Glutamatergic neuron (in vitro differentiated cells): ENCODE measurements around the gene KIAA1210. TPM values are rescaled to one million over a fixed set of nuclear protein-coding genes. Genes with fewer than 3 reads are reported as not detected.

Source experiments
- DNase-seq: peaks from one replicate; pipeline ENCODE4 v3.0.0; 2022
- H3K27ac Mint-ChIP-seq: one replicate; pipeline ENCODE4 v1.8.0; 2020; ENCODE audit warnings: mild to moderate bottlenecking, mixed read lengths, inconsistent platforms; ENCODE audit not compliant: unreplicated experiment
- H3K27me3 Mint-ChIP-seq: one replicate; pipeline ENCODE4 v1.8.0; 2020; ENCODE audit warnings: mild to moderate bottlenecking, moderate library complexity, mixed read lengths, inconsistent platforms; ENCODE audit not compliant: unreplicated experiment
- H3K36me3 Mint-ChIP-seq: one replicate; pipeline ENCODE4 v1.8.0; 2020; ENCODE audit warnings: mild to moderate bottlenecking, mixed read lengths, inconsistent platforms; ENCODE audit not compliant: unreplicated experiment
- H3K4me1 Mint-ChIP-seq: one replicate; pipeline ENCODE4 v1.8.0; 2020; ENCODE audit warnings: mild to moderate bottlenecking, low read depth, mixed read lengths, inconsistent platforms; ENCODE audit not compliant: unreplicated experiment
- H3K4me3 Mint-ChIP-seq: one replicate; pipeline ENCODE4 v1.8.0; 2020; ENCODE audit warnings: mild to moderate bottlenecking, mixed read lengths, inconsistent platforms; ENCODE audit not compliant: unreplicated experiment
- H3K9me3 Mint-ChIP-seq: one replicate; pipeline ENCODE4 v1.8.0; 2020; ENCODE audit warnings: mild to moderate bottlenecking, moderate library complexity, mixed read lengths, inconsistent platforms; ENCODE audit not compliant: unreplicated experiment
- CTCF ChIP-seq: fragments of 200-600 bp; sonication (generic); IDR thresholded peaks from one replicate; pipeline ENCODE4 v1.5.0; 2021; ENCODE audit not compliant: partially characterized antibody, unreplicated experiment
- total RNA-seq: library from RNA; stranded (reverse); fragmentation: NEBNext Ultra II Directional; extraction: Animal tissue kit (Norgen Biotek cat#: 25700); gene quantifications from one replicate; pipeline ENCODE4 v1.2.1, GENCODE V29; 2021; ENCODE audit not compliant: unreplicated experiment

KIAA1210 gene
- total RNA-seq, 1 donor from 2014 or later: 0.98 TPM

GRCh38 chrX:119095936-119096335 is 31.7 kb downstream of the KIAA1210 start:
- H3K4me3 Mint-ChIP-seq: no peak overlapping the region
- no peaks in the 10 kb centered on the region for H3K27me3 Mint-ChIP-seq
- H3K9me3 Mint-ChIP-seq: no peaks in the 10 kb centered on the region

GRCh38 chrX:119094819-119095218 is 32.8 kb downstream of the KIAA1210 start:
- TF ChIP-seq CTCF: no peak
- no peak for DNase-seq
- Mint-ChIP-seq H3K4me1 (no peaks in the 10 kb centered on the region), H3K9me3 (no peaks in the 10 kb centered on the region), H3K36me3 (no peaks in the 10 kb centered on the region), H3K4me3 (no peak overlapping the region), H3K27me3 (no peaks in the 10 kb centered on the region), H3K27ac (no peak overlapping the region)

More at GRCh38 chrX:119095936-119096335, 31.7 kb downstream of the KIAA1210 start:
- H3K36me3 Mint-ChIP-seq: no peaks in the 10 kb centered on the region
- no peak for TF ChIP-seq CTCF
- no peak overlapping the region for H3K27ac Mint-ChIP-seq
- no peak for DNase-seq
- no peaks in the 10 kb centered on the region for H3K4me1 Mint-ChIP-seq

GRCh38 chrX:119093991-119094735 is 33.4 kb downstream of the KIAA1210 start:
- TF ChIP-seq CTCF: no peak

GRCh38 chrX:119090627-119091026 is 37.0 kb downstream of the KIAA1210 start:
- TF ChIP-seq CTCF: no peak
- Mint-ChIP-seq H3K27ac (no peak overlapping the region), H3K4me1 (no peaks in the 10 kb centered on the region), H3K9me3 (no peaks in the 10 kb centered on the region), H3K36me3 (no peaks in the 10 kb centered on the region), H3K4me3 (no peak overlapping the region), H3K27me3 (no peaks in the 10 kb centered on the region)
- no peak for DNase-seq

More at GRCh38 chrX:119093991-119094735, 33.4 kb downstream of the KIAA1210 start:
- no peaks in the 10 kb centered on the region for H3K9me3 Mint-ChIP-seq
- no peaks in the 10 kb centered on the region for H3K4me1 Mint-ChIP-seq
- DNase-seq: no peak
- H3K4me3 Mint-ChIP-seq: no peak overlapping the region
- H3K27me3 Mint-ChIP-seq: no peaks in the 10 kb centered on the region
- H3K36me3 Mint-ChIP-seq: no peaks in the 10 kb centered on the region
- no peak overlapping the region for H3K27ac Mint-ChIP-seq

GRCh38 chrX:119089619-119090018 is 38.0 kb downstream of the KIAA1210 start:
- Mint-ChIP-seq H3K4me3 (no peak overlapping the region), H3K9me3 (no peaks in the 10 kb centered on the region), H3K27ac (no peak overlapping the region), H3K27me3 (no peaks in the 10 kb centered on the region), H3K36me3 (no peaks in the 10 kb centered on the region), H3K4me1 (no peaks in the 10 kb centered on the region)
- no peak for TF ChIP-seq CTCF
- no peak for DNase-seq
